Hematopoietic multipotent progenitor cell (in vitro differentiated cells): ENCODE results near the gene LCOR. TPM values are rescaled to one million over a fixed set of nuclear protein-coding genes. Genes with fewer than 3 reads are reported as not detected.
"Not testable (repeated sequence)": the region's sequence is repeated elsewhere in the genome, so short reads cannot be mapped to it uniquely, and the experiment has no call there.

ENCODE experiments used
- DNase-seq, 3 donors: peaks; one replicate each; pipeline ENCODE4 v3.0.0-alpha.2; 2011 to 2015; ENCODE audit warnings: low read depth in 2 of 3, low spot score in 2 of 3
- total RNA-seq: library from RNA; depleted of rRNA; stranded (reverse); fragments of >200 nt; gene quantifications from one replicate; pipeline ENCODE4 v1.2.3, GENCODE V29; 2012

The LCOR gene
- total RNA-seq, 1 donor: 13.2 TPM

DNA sequence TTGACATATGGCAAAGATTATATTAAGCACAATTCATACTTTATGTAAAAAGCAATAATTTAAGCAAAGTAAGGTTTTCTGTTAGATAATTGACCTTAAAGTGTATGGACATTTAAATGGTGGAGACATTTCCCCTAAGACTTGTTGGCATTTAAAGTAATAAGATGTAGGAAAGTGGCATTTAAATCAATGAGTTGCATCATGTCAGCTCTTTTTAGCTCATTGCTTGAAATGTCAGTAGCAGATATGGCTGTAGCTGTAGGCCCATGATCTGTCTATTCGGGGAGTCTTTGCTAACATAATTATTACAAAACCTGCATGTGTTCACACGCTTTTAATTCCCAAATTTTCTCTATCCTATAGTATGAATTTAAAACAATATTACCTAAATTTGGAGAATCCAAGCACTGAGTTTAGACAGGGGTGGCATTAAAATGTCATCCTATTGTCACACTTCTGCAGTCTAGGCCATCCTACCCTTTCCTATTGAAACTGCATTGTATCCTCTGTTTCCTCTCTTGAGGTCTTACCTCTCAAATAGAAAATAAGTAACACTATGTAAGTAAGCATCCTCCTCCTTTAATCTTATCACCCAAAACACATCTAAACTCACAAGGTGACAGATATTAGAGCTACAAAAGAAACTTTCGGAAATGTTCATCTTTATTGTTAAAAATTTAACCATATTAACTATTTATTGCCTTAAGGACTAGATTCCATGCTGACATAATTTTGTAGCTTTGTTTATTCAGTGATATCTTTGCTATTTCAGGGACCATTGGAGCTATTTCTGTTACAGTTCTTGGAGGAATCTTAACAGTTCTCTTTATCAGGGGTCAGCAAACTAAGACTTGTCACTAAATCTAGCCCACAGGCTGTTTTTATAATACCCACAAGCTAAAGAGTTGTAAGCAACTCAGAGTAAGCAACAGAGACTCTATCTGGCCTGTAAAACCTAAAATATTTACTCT is 91.2 kb downstream of the LCOR start:
- DNase-seq: no peak

DNA sequence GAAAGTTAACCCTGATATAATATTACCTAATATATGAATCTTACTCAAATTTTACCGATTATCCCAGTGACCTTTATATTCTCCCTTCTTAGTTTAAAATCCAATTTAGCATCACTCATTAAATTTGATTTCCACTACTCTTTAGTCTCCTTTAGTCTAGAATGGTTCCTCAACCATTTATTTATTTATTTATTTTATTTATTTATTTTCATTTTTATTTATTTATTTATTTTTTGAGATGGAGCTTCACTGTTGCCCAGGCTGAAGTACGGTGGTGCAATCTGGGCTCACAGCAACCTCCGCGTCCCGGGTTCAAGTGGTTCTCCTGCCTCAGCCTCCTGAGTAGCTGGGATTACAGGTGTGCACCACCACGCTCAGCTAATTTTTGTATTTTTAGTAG is 92.8 kb downstream of the LCOR start:
- DNase-seq: no peak

DNA sequence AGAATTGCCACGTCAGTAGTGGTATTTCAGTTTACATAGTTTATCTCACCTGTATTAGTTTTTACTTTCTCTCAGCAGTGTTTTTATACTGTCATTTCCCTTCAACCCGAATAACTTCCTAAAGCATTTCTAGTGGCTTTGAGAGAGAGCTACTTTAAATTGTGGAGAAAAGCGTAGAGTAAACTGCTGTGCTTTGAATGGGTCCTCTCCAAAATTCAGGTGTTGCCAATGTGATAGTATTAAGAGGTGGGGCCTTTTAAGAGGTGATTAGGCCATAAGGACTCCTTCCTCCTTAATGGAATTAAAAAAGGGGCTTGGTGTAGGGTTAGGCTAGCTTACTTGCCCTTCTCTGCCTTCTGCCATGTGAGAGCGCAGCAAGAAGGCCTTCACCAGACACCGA is 98.4 kb downstream of the LCOR start:
- no peak for DNase-seq

DNA sequence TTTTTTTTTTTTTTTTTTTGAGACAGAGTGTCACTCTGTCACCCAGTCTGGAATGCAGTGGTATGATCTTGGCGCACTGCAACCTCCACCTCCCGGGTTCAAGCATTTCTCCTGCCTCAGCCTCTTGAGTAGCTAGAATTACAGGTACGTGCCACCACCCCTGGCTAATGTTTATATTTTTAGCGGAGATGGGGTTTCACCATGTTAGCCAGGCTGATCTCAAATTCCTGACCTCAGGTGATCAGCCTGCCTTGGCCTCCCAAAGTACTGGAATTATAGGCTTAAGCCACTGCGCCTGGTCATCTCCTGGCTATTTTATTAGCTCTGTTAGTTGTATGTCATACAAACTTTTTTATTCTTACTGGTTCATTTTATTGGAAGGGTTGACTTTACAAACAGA is 103.0 kb downstream of the LCOR start:
- no peak for DNase-seq

DNA sequence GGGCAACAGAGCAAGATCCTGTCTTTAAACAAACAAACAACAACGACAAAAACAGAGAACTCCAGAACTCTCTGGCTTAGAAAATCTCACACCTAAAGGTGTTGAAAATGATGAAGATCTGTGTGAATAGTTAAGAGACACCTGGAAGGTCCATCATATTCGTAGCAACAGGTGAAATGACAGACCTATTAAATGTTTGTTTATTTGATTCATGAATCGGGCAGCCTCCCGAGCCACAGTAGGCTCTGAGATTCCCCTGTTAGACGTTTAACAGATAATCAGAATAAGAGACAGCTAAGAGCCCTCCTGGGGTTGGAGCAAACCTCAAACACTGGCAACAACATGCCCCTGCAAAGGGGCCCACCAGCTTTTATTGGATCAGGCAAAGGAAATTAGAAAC is 103.7 kb downstream of the LCOR start:
- no peak for DNase-seq

DNA sequence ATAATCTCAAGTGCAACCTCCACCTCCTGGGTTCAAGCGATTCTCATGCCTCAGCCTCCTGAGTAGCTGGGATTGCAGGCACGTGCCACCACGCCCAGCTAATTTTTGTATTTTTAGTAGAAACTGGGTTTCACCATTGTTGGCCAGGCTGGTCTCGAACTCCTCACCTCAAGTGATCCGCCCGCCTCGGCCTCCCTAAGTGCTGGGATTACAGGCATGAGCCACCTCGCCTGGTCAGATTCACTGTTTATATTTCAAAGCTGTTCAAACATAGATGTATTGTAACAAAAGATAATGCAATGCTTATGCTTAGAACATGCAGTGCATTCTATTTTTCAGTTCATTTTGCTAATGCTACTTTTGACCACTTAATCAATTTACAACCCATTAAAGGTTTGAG is 111.1 kb downstream of the LCOR start:
- DNase-seq: not testable (repeated sequence)

DNA sequence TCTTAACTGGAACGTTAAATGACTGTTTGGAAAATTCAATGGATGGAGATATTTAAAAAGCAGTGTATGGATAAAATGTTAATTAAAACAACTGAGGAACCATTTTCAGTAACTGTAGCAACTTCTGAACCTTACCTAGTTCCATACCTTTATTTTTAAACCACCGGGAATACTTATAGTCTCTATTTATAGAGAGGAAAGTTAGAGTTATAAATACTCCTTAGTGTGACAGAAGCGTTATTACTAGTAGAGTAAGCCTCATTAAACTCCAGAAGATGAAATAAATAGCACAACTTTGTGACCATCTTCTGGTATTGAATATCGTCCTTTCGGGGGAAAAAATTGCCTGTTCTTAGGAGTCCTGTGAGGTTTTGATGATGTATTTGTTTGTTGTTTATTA is 114.9 kb downstream of the LCOR start:
- DNase-seq: no peak

DNA sequence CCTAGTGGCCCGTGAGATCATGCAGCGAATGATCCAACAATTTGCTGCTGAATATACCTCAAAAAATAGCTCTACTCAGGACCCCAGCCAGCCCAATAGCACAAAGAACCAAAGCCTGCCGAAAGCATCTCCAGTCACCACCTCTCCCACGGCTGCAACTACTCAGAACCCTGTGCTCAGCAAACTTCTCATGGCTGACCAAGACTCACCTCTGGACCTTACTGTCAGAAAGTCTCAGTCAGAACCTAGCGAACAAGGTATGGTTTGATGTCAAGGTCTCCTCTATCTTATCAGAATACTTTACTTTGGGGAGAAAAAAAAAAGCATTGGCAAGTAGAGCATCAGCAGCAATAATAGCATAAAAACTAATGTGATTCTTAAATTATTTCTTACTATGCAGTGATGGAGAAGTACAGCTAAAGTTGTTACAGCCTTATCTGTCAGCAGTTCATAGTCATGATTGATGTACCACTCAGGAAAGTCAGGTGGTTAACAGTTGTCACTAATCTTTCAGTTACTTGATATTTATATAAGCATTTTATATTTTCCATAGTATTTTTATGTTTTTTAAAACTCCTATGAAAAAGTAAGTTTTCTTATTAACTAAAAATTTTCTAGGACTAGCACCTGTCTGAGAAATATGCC is 117.1 kb downstream of the LCOR start:
- no peak for DNase-seq

DNA sequence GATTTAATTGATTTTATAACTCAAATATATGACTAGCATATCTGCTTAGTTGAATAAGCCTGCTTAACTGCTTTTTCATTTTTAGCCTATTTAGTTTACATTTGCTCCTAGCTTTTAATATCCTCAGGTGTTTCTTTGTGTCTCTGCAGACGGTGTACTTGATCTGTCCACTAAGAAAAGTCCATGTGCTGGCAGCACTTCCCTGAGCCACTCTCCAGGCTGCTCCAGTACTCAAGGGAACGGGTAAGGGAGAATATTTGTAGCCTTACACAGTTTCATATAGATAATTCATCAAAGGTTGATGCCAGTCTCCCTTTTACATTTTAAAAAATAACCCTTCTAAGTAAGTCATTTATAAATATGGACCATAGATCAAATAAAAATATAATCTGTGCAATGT is 119.9 kb downstream of the LCOR start:
- no peak for DNase-seq

DNA sequence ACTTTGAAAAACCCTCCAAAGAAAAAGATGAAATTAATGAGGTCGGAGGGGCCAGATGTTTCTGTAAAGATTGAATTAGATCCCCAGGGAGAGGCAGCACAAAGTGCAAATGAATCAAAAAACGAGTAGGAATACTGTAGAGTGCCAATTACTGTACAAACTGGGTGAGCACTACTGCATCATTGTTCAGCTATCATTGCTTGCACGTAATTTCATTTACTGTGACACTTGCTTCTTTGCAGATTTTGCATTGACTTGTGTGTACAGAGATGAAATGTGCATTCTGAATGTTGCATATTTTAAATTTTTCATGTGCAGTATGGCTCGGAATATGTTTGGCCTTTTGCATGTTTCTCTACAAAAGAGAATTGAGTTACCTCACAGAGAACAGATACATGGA is 123.7 kb downstream of the LCOR start:
- no peak for DNase-seq

DNA sequence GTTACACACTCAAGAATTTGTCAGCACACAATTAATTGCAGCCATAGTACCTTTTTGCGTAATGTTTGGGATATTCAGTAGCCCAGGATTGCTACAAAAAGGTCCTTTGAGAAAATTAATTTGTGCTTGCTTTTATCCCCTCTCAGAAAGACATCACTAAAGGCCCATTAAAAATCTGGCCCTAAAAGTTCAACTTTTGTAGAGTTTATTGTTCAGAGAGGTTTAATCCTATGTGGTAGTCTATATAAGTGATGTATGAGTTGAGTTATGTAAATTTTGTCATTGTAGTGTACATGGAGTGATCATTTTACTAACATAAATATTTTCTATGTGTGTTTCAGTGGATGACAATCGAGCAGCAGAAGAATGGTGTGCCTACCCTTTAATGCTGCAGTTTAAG is 126.0 kb downstream of the LCOR start:
- no peak for DNase-seq

DNA sequence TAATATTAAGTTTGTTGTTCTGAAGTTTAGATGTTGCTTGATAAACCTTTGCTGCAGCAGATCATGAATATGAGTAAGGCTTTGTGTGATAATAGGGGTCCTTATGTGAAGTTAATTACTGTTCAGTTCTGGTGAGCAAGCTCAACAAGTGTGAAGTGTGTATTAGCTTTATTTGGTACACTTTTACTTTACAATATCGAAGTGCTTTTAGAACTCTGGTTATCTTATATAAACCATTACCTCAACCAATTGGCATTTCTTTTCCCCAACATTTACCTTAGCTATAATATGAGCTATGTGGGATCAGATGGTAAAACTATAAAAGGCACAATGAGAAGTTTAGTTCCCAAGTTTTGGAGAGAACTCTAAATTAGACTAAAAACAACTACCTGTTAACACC is 127.6 kb downstream of the LCOR start:
- no peak for DNase-seq

DNA sequence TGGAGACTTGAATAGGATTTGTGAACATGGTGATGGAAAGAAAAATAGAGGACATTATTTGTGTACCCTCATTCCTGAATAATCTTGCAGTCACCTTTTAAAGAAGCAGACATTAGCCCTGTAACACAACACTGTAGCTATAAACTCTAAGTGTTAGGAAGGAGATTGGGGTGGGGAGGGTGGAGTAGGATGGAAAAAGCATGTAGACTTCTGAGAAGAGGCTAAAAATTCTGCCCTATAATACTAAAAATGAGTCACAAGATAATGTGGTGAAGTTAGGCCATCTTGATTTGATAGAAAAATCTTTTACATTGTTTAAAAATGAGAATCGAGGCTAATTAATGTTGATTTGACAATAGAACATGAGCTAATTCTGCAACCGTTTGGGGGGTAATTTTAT is 128.8 kb downstream of the LCOR start:
- no peak for DNase-seq

DNA sequence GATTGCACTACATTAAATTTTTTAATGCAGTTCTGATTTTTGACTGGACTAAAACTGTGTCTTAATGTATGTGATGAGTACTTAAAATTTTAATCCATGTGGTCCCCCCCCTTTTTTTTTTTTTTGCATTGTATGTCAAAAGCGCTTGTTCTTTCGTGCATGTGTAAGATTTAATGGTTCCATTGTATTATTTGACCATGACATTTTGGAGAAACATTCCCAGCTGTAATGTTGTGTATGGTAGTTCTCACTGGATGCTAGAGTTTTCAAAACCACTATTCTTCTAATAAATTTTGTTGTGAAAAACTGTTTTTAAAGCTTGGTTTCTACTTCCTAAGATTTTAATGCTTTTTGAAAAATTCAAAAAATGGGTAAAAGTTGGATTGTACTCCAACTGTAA is 132.0 kb downstream of the LCOR start:
- no peak for DNase-seq

DNA sequence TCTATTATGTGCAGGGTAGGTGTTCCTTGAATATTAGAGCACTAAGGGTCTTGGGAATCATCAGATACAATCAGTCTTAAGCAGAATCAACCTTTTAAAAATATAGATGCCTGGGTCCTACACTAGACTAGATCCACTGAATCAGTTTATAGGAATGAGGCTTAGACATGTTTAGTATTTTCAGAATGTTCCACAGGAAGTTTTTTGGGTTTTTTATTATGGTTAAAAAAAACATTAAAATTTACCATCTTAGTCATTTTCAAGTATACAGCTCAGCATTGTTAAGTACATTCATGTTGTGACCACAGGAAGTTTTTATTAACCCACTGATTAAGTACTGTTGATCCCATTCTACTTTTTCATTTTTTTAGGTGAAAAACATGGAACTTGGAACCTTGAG is 135.7 kb downstream of the LCOR start:
- no peak for DNase-seq

DNA sequence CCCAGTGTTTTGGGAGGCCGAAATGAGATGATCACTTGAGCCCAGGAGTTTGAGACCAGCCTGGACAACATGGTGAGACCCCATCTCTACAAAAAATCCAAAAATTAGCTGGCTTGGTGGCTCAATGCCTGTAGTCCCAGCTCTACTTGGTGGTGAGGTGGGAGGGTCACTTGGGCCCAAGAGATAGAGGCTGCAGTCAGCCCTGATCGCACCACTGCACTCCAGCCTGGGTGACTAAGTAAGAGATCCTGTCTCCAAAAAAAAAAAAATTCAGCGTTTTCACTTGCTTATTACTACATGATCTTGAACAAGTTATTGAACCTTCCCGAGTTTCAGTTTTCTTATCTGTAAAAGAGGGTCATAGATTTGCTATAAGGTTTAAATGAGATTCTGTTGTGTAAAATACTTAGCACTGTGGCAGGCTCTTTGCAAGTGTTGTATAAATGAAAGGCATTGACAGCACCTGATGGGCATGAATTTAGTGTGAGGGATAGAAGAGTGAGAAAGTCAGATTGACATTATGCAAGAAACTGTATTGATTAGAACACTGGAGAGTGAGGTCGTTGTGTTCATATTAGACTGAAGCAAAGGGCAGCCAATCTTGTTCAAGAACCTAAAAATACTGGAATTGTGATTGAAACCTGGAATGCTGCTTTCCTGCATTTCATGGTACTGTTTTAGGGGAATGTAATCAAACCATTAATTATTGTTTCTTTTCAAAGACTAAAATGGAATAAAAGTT is 136.8 kb downstream of the LCOR start:
- no peak for DNase-seq

DNA sequence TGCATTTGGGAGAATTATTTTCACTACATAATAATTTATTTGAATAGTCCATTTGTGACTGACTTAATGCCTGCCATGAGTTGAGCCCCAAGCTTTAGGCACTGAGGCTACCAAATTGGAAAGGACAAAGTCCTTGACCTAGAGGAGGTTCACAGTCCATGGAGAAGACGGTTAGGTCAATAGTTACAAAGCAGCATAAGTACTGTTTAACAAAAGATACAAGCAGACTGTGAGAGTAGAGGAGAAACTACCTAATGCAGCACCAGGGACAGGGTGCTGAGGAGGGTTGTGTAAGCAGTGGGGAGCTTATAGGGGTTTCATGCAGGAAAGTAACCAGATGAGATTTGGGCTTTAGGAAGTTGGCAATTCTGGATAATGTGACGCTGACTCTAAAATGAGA is 139.2 kb downstream of the LCOR start:
- no peak for DNase-seq

DNA sequence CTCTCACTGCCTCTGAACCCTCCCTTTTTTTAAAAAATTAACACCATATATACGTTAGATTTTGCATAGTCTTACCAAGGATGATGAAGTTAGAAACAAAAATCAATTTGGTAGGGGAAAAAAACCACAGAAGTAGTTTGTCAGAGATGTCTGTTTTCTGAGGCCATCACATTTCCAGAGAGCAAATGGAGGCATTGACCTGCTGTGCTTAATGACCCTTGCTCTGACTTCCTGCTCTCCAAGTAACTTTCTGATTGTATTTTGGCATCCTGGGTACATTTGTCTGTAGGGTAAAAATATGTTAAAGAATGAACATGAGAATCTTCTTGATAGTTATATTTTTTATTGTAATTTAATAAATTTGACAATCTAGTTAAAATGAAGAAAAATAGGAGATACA is 140.2 kb downstream of the LCOR start:
- no peak for DNase-seq

DNA sequence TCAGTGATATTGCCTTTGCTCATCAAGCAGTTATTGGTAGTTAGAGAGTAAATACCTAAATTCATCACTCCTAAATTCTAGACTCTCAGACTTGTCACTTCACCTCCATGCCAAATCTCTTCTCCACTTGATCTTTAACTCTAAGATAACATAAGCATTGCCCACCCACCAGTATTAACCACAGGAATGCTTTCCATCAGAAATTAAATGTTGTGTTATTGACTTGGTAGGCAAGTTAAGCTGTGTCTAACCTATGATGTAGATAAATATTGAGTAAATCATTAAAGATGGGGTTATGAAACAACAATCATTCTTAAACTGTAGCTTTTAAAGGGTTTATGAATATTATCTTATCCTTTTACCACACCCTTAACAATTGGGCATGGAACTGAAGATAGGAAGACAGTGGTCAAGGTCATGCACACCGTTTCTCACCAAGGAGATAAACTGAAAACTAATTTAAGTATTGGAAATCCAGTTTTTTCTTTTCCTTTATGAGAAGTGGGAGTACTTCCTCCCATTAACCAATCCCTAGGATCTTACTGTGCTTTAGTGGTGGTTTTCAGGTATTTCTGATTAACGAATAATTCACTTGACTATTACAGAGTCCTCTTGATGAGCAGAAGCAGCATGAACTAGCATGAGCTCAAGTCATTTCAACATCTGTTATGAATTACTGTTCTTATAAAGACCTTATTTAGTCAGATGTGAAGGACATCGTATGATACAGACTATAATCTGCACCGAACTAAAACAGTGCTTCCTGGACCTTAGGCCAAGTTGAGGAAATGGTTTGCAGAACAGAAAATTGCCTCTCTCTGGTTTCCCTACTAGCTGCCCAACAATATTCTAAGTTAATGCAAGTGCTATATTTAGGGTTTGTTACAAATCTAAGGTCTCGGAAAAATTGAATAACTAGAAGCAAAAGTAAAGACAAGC is 142.0 kb downstream of the LCOR start:
- no peak for DNase-seq

DNA sequence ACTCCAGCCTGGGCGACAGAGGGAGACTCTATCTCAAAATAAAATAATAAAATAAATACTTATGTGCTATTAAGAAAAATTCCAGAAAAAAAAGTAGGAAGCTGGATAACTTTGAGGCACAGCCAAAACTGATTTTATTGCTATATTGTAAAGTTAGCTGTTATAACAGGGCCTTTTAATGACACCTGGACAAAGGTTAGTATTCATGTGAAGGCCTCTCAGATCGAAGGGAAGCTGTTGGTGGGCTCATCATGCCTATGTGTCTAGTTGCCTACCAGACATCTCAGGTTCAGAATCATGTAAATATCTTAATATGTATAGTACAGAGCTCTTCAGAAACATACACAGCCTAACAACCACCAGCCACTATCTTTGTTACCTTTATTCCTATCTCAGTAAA is 143.0 kb downstream of the LCOR start:
- no peak for DNase-seq
